ENCODE measurements around the gene DGKZ. TPM values are rescaled to one million over a fixed set of nuclear protein-coding genes. Genes with fewer than 3 reads are reported as not detected.

DGKZ gene
- polyA plus RNA-seq, 12 donors: 45.9 to 91.5 (median 64.7) TPM; not detected in 1

DNA sequence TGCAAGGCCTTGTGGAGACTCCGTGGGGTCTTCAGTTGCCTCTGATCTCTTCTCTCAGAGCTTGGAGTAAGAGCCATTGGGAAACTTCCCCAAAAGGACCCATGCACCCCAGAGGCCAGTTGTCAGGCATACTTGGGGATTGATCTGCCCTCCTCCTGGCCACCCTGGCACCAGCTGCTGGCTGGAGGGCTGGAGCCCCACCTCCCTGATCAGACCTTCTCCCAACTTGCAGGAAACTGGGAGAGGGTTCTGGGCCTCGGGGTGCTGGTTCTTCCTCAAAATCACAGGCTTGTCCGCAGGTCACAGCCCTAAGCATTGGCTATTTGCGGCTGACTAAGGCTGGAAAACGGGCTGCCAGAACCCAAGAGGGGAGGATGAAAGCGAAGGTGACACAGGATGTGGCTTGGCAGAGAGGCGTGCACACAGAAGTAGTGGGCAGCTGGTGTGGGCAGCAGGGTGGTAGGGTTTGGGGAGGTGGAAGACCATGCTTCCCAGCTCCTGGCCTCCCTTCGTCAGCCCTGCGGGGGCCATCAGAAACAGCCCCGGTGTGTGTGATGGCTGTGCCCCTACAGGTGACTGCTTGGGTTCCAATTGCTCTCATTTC is 1.3 kb upstream of the DGKZ start:
- no peak for DNase-seq

GRCh38 chr11:46347637-46348311 is 511 bp downstream of the DGKZ start:
- DNase-seq: no peak

GRCh38 chr11:46348566-46349401 is 1.5 kb downstream of the DGKZ start:
- no peak for DNase-seq

GRCh38 chr11:46350695-46351094 is 3.4 kb downstream of the DGKZ start:
- no peak for DNase-seq

DNA sequence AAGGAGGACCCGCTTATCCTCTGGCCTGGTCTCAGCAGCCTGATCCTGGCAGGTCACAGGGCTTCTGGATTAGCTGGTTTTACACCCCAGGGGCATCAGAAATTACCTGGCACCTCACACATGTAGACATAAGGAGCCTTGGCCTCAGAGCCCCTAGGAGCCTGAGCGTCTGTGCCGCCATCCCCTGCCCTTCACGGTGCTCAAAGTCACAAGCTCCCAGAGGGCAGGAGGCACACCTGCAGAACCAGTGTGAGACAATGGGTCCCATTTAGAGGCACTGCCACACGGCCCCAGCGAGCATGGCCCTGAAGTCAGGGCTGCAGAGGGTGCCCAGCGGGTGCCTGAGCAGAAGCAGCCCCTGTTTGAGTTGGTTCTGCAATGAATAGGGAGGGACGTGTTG is 3.9 kb downstream of the DGKZ start:
- no peak for DNase-seq

GRCh38 chr11:46351606-46352005 is 4.3 kb downstream of the DGKZ start:
- no peak for DNase-seq

- DNase-seq: no peak
Measured at GRCh38 chr11:46352063-46352841, 5.0 kb downstream of the DGKZ start.

- no peak for DNase-seq
Measured at GRCh38 chr11:46353698-46354097, 6.4 kb downstream of the DGKZ start.

DNA sequence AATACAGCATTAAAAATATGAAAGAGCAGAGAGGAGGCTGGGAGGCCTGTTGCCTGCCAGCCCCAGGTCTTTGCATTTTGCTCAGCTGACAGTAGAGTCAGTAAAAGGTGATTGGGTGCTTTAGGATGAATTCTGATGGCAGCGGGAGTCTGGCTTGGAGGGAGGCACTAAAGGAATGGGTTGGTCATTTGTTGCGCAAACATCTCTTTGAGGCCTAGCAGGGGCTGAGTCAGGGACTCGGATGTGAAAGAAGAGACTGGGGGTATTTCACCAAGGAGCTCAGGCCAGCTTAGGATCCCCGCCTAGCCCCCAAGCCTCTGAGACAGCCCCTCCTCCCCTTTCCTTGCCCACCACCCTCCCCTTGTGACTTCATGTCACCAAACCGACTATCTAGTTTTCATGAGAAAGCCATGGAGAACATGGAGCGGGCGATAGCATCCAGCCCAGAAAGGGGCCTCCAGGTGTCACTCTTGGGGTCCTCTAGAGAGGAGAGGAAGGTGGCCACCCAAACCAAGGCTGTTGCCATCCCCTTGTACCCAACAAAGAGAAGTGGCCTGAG is 9.7 kb downstream of the DGKZ start:
- no peak for DNase-seq

GRCh38 chr11:46357483-46357936 is 10.2 kb downstream of the DGKZ start:
- DNase-seq: no peak

- DNase-seq: no peak
Measured at GRCh38 chr11:46359953-46360352, 12.7 kb downstream of the DGKZ start.

DNA sequence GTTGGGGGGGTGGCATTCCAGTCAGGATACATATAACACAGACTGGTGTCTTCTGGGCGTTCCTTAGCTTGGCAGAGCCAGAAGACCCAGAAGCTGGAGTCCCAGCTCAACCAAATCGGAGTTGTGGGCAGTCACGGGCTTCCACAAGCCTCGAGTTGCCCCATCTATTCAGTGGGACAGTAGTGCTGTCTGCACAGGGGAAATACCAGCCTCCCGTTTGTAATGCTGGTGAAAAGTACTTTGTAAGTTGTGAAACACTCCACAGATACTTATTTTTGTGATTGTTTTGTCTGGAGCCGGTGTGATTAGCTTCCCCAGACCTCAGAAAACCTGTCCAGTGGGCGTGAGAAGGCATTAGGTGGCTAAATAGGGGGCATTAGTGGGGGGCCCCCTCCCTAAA is 13.6 kb downstream of the DGKZ start:
- no peak for DNase-seq

DNA sequence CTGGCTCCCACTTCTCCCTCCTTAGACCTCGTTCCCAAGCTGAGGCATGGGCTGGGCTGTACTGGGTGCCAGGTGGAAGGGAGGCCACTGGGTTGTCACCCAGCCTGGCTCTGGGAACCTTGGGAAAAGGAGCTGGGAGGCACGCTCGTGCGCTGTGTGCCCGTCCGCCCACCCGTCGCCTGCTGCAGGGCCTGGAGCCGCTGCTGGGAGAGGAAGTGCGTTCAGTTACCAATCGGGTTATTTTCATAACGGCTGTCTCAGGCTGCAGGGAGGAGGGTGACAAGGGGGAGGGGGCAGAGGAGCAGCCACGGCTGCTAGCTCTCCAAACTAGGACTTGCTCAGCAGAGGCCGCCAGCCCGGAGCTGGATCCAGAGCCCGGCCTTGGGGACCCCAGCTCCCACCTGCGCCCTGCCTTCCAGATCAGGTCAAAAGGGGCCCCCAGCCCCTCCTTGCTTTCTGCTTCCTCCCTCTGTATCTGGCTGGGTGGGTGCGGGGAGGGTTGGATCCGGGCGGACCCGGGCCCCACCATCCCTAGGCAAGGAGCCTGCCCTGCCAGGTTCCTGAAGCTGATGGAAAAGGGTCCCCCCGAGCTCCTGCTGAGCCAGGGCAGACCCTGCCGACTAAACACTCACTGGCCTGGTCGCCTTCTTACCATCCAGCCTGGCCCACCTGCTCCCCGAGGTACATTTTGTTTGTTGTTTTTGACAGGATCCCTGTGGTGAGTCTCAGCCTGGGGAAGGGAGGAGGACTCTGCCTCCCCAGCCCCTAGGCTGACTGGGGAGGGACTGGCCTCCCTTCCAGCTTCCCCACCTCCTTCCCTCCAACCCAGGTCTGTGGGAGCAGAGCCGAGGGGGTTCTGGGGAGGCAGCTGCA is 14.3 kb downstream of the DGKZ start:
- peak; percentile 71 for DNase-seq

- DNase-seq: no peak
Measured at GRCh38 chr11:46362156-46363030, 15.1 kb downstream of the DGKZ start.

DNA sequence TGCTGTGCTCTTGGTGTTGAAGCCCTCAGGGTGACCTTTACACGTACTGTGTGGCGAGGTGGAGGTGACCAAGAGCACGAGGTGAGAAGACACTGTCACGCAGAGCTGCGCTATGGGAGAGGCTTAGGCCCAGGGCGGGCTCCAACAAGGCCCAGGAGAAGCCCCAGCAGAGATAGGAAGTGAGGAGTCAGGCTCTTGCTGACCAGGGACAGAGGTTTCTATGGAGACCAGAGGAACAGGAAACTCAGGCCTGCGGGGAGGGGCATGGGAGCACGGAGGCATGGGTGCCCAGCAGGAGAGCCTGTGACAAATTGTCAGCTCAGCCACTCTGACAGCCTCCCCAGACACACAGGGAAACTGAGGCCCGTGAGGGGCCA is 15.8 kb downstream of the DGKZ start:
- no peak for DNase-seq

DNA sequence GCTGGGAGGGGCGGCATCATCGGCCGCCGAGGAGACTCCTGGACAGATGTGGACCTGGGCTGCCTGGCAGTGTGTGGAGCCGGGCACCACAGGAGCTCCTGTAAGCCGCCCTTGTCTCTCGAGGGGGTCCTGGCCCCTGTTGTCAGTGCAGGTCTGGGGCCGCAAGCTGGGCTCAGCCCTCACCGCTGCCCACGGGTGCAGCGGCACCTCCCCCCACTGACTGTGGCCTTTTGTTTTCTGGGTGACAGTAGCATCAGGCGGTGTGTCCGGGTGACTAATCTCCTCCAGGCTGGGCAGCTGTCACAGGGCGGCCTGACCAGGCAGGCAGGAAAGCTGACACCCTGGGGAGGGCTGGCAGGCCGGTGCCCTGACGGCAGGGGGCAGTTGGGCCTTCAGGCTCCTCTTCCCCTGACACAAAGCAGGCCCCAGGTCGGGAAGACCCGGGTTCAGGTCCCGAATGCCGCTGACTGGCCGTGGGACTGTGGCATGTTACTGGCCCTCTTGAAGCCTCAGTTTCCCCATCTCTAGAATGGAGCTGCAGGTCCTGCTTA is 16.3 kb downstream of the DGKZ start:
- no peak for DNase-seq

- no peak for DNase-seq
Measured at GRCh38 chr11:46364056-46364455, 16.8 kb downstream of the DGKZ start.

DNA sequence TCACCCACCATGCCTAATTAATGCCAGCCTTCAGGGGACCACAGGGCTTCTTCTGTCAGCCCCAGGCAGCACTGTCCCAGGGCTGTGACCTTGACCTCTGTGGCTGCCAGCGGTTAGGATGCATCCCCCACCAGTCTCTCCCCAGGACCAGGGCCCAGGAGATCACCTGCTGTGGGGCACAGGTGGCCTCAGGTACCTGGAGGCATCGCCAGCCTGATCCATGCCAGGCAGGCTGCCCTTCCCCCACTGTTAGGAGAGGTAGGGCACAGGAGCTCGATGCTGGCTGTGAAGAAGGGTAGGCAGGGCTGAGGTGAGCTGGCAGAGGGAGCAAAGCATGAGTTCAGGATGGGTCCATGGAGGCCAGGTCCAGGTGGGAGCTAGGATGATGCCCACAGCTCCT is 17.5 kb downstream of the DGKZ start:
- DNase-seq: no peak

- DNase-seq: no peak
Measured at GRCh38 chr11:46366260-46366659, 19.0 kb downstream of the DGKZ start.

Data from muscle of arm (tissue), 12 donors.